Suprapubic skin (tissue), 4 donors: ENCODE results near the gene GALNT12. TPM values are rescaled to one million over a fixed set of nuclear protein-coding genes. Genes with fewer than 3 reads are reported as not detected.

Experiments
- DNase-seq, 2 donors: peaks; one replicate each; pipeline ENCODE4 v3.0.0-alpha.2; 2019; ENCODE audit warnings: low spot score in 2 of 2
- H3K27ac ChIP-seq: fragments of 200-600 bp; sonication (generic); one replicate; pipeline ENCODE4 v1.5.1; 2019
- H3K27me3 ChIP-seq: fragments of 200-600 bp; sonication (generic); one replicate; pipeline ENCODE4 v1.5.1; 2019
- H3K36me3 ChIP-seq: fragments of 200-600 bp; sonication (generic); one replicate; pipeline ENCODE4 v1.5.1; 2019
- H3K4me1 ChIP-seq: fragments of 200-600 bp; sonication (generic); one replicate; pipeline ENCODE4 v1.5.1; 2019
- H3K4me3 ChIP-seq: fragments of 200-600 bp; sonication (generic); one replicate; pipeline ENCODE4 v1.5.1; 2019; ENCODE audit warnings: mild to moderate bottlenecking
- H3K9me3 ChIP-seq: fragments of 200-600 bp; sonication (generic); one replicate; pipeline ENCODE4 v1.5.1; 2019
- CTCF ChIP-seq, 2 donors: fragments of 200-600 bp in 1 of 2; fragments of 450-650 bp in 1 of 2; sonication (generic) in 1 of 2; IDR thresholded peaks; one replicate each; pipeline ENCODE4 v1.5.1; 2016 to 2019; ENCODE audit warnings: antibody characterized with exemption in 2 of 2, mild to moderate bottlenecking in 1 of 2, moderate library complexity in 1 of 2
- EP300 ChIP-seq: sonication (generic); formaldehyde crosslinking; IDR thresholded peaks from one replicate; pipeline ENCODE4 v1.6.1; 2017; ENCODE audit warnings: antibody characterized with exemption
- POLR2A ChIP-seq, 2 donors: fragments of 450-650 bp; IDR thresholded peaks; one replicate each; pipeline ENCODE4 v1.6.1; 2017; ENCODE audit warnings: antibody characterized with exemption in 2 of 2, mild to moderate bottlenecking in 2 of 2, moderate library complexity in 2 of 2
- POLR2AphosphoS5 ChIP-seq, 3 donors: sonication (generic); formaldehyde crosslinking; IDR thresholded peaks; one replicate each; pipeline ENCODE4 v1.6.1; 2017; ENCODE audit warnings: antibody characterized with exemption in 3 of 3
- WGBS: methylation state at CpG from one replicate; pipeline ENCODE4 v1.1.5; 2018; 5-methylcytosine and 5-hydroxymethylcytosine counted together
- total RNA-seq, 4 donors: library from RNA; depleted of rRNA; stranded (reverse); fragments of >200 nt; gene quantifications; one replicate each; pipeline ENCODE4 v1.1.0, GENCODE V29; 2016

GALNT12 gene
- total RNA-seq, 4 donors from 2014 or later, result 1.4 to 8.0 (median 5.5) TPM

DNA sequence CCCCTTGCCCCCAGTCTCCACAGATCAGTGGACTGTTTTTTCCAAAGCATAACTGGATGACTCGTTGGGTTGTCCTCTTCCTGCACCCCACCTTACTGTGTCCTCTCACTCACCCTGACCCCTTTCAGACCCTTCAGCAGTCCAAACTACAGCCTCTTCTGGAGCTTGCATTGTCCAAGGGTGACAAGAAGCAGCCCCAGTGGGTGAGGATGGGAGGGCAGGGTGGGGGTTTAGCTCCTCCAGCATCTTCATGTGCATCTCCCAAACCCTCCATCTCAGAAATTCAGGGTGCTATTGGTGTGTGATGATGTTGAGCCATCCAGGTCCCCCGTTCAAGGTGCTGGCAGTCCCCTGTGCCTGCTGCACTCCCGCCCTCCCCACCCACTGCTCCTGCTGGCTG, 73.9 kb downstream of the GALNT12 start:
- no peak for DNase-seq
- 88% methylated on average over 3 of the region's 3 CpGs for WGBS
- Histone ChIP-seq H3K4me3 (no peak overlapping the region), H3K4me1 (peaks cover 4% of the 10 kb centered on the region), H3K27me3 (no peaks in the 10 kb centered on the region), H3K27ac (peak overlapping the region; percentile 6), H3K36me3 (no peaks in the 10 kb centered on the region), H3K9me3 (no peaks in the 10 kb centered on the region)
- TF ChIP-seq POLR2AphosphoS5 (IDR thresholded peaks at IDR 0.05) (no peak), CTCF (IDR thresholded peaks at IDR 0.05) (no peak), POLR2A (IDR thresholded peaks at IDR 0.05) (no peak), EP300 (no peak)

DNA sequence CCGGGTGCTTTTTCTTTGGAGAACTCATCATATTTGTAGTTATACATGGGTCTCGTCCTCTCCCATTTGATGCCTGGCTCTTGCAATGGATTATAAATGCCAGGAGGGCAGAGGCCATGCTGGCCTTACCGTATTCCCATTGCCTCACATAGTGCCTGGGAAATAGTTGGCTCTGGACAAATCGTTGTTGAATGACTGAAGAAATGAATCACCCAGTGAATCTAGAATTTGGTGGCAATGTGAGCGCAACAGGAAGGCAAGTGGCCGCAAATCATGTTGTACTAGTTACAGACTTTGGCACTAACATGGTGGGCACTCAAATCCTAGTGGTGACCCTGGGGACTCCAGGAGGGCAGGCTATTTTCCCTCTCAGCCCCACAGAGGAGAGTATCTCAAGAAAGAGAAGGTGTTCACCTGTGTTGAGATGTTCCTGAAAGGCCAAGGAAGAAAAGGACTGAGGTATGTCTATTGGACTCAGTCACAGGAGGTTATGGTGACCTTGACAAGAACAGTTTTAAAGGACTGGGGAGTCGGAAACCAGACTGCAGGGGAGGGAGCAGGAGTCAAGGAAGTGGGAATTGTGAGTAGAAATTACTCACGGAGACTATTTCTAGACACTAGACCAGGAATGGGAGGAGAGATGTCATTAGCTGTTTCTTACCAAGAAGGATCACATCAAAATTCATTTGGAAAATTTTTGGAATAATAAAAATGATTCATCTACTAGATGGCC, 74.5 kb downstream of the GALNT12 start:
- H3K27ac ChIP-seq, result peak overlapping the region; percentile 6
- no peak for DNase-seq
- H3K4me1 ChIP-seq, result peaks cover 6% of the 10 kb centered on the region
- H3K36me3 ChIP-seq, result no peaks in the 10 kb centered on the region
- H3K27me3 ChIP-seq, result no peaks in the 10 kb centered on the region
- no peaks in the 10 kb centered on the region for H3K9me3 ChIP-seq
- 76% methylated on average over 8 of the region's 8 CpGs for WGBS
- H3K4me3 ChIP-seq, result no peak overlapping the region
- TF ChIP-seq EP300 (no peak), POLR2AphosphoS5 (IDR thresholded peaks at IDR 0.05) (no peak), CTCF (IDR thresholded peaks at IDR 0.05) (no peak), POLR2A (IDR thresholded peaks at IDR 0.05) (no peak)

GRCh38 chr9:98882569-98882923, 75.1 kb downstream of the GALNT12 start:
- no peak overlapping the region for H3K4me3 ChIP-seq
- H3K9me3 ChIP-seq, result no peaks in the 10 kb centered on the region
- H3K27ac ChIP-seq, result peak overlapping the region; percentile 63
- no peaks in the 10 kb centered on the region for H3K27me3 ChIP-seq
- no peak for DNase-seq
- TF ChIP-seq EP300 (no peak), POLR2AphosphoS5 (IDR thresholded peaks at IDR 0.05) (no peak), CTCF (IDR thresholded peaks at IDR 0.05) (no peak), POLR2A (IDR thresholded peaks at IDR 0.05) (no peak)
- peaks cover 7% of the 10 kb centered on the region for H3K4me1 ChIP-seq
- WGBS, result 46% methylated on average over 2 of the region's 2 CpGs
- no peaks in the 10 kb centered on the region for H3K36me3 ChIP-seq

DNA sequence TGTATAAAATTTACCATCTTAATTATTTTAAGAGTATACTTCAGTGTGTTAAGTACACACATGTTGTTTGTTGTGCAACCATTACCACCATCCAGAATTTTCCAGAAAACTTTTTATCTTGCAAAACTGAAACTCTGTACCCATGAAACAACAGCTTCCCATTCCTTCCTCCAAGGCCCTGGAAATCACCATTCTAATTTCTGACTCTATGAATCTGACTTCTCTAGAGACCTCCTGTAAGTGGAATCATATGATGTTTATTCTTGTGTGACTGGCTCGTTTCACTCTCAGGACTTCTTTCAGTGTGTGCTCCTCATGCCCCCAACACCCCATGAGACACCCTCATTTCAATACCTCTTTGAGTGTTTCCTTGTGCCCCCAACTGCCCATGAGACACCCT, 75.8 kb downstream of the GALNT12 start:
- 43% methylated on average over 1 of the region's 1 CpG for WGBS
- no peak for DNase-seq
- no peak overlapping the region for H3K4me3 ChIP-seq
- TF ChIP-seq EP300 (no peak), POLR2A (IDR thresholded peaks at IDR 0.05) (no peak), CTCF (IDR thresholded peaks at IDR 0.05) (no peak), POLR2AphosphoS5 (IDR thresholded peaks at IDR 0.05) (no peak)
- no peak overlapping the region for H3K27ac ChIP-seq
- H3K27me3 ChIP-seq, result no peaks in the 10 kb centered on the region
- H3K9me3 ChIP-seq, result no peaks in the 10 kb centered on the region
- no peaks in the 10 kb centered on the region for H3K36me3 ChIP-seq
- H3K4me1 ChIP-seq, result peaks cover 14% of the 10 kb centered on the region

- Histone ChIP-seq H3K27me3 (no peaks in the 10 kb centered on the region), H3K27ac (no peak overlapping the region), H3K9me3 (no peaks in the 10 kb centered on the region), H3K4me3 (no peak overlapping the region), H3K36me3 (no peaks in the 10 kb centered on the region), H3K4me1 (peaks cover 22% of the 10 kb centered on the region)
- no peak for DNase-seq
- WGBS, result 98% methylated on average over 4 of the region's 4 CpGs
- TF ChIP-seq CTCF (IDR thresholded peaks at IDR 0.05) (no peak), POLR2A (IDR thresholded peaks at IDR 0.05) (no peak), POLR2AphosphoS5 (IDR thresholded peaks at IDR 0.05) (no peak), EP300 (no peak)
These were observed 77.4 kb downstream of the GALNT12 start for GRCh38 chr9:98884849-98885248.
